GM20000 (cell line): ENCODE measurements around the gene ANKS1B.
A peak's percentile ranks its signal among the peaks of the same experiment; 100 is the strongest.

Experiments used
- DNase-seq: peaks from one replicate; pipeline ENCODE4 v3.0.0; 2012; ENCODE audit warnings: low spot score
- CTCF ChIP-seq: IDR thresholded peaks from 2 replicates; pipeline ENCODE4 v1.5.1; 2012; ENCODE audit warnings: mild to moderate bottlenecking, control low read depth; ENCODE audit errors: extremely low read depth, missing control alignments

ANKS1B gene

GRCh38 chr12:98745578-98746391, 1239.0 kb downstream of the ANKS1B start:
- no peak for DNase-seq
- no peak for TF ChIP-seq CTCF

DNA sequence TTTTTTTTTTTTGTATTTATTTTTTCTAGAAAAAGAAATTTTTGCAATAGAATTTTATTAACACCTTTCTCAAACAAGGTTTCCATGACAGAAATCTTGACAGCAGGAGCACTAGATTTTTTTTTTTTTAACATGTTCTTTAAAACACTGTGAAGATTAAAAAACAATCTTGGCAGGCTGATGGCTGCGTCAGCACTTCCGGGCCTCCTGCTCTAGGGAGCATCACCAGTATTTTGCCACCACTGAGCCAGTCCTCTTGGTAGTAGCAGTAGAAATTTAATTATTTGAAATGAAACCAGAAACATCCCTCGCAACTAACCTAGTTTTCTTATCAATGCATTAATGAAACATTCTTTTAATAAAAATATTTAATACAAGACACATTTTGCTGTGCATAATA, 1240.1 kb downstream of the ANKS1B start:
- TF ChIP-seq CTCF: no peak
- DNase-seq: no peak

DNA sequence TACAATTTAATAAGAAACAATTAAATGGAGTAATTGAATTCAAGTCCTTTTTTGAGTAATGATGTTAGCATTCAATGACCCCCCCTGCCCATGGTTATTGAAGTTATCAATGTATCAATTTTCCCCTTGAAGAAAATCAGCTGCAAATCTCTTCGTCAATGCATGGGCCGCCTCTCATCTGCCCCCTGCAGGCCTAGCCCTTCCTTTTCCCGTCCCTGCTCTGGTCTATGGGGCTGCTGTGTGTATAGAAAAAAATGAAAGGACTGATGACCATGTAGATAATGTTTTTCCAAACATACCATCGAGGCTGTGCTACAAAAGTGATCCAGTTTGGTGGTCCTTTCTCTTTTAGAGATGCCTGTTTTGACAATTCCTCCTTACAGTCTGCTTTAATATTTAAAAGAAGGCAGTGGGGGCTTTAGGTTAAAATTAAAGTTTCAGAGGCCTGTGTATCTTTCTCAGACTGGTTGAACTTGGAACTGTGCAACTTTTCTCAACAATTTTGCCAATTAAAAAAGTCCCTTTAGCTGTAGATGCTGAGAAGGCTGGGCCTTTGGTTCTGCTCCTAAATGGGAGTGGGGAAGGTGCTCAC, 1241.3 kb downstream of the ANKS1B start:
- DNase-seq: peak; percentile 58
- peak; percentile 72 for TF ChIP-seq CTCF

DNA sequence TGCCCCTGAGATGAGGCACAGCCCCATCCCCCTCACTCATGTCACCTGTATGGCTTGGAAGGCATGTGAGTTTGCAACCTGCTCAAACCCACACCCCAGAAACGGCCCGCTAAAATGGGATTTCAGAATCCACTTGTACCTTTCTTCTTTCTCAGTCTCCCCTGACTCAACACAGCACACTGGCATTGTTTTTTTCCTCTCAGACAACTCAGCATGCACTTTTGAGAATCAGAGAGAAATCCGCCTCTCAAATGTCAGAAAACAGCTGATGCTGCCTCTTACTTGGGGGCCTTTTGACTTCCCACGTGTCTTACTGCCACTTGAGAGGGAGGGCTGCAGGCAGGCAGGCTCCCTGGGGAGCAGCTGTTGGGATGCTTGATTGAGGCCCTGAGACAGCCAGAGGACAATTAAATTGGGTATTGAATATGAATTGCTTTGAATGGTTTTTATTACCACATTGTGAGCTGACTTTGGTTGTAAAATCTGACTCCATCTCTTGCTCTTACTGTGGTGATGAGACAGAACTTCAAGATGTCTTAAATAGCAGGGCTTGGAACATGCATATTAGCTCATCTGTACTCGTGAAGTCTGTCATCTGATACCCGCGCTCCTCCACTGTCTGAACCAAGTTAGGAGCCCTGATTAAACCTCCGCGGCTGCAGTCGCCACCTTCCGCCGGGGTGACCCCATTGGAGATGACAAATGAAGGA, 1243.0 kb downstream of the ANKS1B start:
- DNase-seq: no peak
- no peak for TF ChIP-seq CTCF

GRCh38 chr12:98741196-98741555, 1243.6 kb downstream of the ANKS1B start:
- TF ChIP-seq CTCF: no peak
- no peak for DNase-seq

GRCh38 chr12:98740751-98741150, 1244.0 kb downstream of the ANKS1B start:
- TF ChIP-seq CTCF: no peak

DNA sequence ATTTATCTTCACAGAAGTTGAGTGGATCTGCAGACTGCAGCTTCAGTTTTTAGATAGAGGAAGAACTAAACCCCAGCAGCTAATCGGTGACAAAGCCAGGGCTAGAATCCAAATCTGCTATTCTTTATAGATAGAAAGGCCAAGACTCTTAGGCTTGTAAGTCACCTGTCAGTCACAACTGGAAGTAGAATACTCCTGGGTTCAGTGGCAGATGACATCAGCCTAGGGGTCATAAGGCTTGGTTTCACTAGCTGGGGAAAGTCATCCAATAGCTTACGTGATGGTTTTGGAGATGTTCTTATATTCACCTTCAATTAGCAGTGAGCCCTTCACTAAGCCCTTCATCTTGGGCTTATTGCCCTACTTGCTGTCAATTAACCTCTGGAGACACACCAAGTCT, 1246.2 kb downstream of the ANKS1B start:
- TF ChIP-seq CTCF: no peak
- no peak for DNase-seq

More at GRCh38 chr12:98740751-98741150, 1244.0 kb downstream of the ANKS1B start:
- no peak for DNase-seq
